Measurements from ENCODE around the gene DOCK2.

The DOCK2 gene

DNA sequence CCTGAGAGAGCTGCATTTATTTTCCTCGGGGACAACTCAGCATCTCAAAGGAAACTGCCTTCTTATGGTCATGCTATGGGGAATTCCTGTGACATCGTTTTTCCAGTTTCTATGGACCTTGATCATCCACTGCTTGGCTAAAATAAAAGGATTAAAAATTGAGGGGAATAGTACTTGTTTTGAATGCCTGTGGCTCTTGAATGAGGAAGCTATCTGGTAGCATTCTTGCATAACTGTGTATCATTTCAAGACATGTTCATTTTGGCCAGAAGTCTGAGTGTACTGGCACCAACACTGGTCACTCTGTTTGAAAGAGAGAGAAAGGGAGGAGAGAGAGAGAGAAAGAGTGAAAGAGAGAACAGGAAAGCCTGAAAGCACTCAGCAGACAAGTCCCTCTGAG lies 116.7 kb downstream of the DOCK2 start:
- Histone ChIP-seq H4K8ac (ENCODE audit: low read depth, low read length) (no peak overlapping the region), H3K27ac (replicated peaks; ENCODE audit: low read length) (no peak overlapping the region), H2BK5ac (ENCODE audit: low read length) (no peak overlapping the region), H2AK5ac (ENCODE audit: low read depth, low read length) (no peak overlapping the region), H2BK15ac (ENCODE audit: low read length) (no peak overlapping the region), H3K18ac (ENCODE audit: low read length) (no peak overlapping the region), H3K4me2 (ENCODE audit: insufficient read depth, low read length, poor library complexity, severe bottlenecking) (no peak overlapping the region), H3K23ac (ENCODE audit: low read depth, low read length, poor library complexity) (no peak overlapping the region), H3K9me3 (replicated peaks in 1 of 2; ENCODE audit: control insufficient read depth in 2 of 2, insufficient read depth in 1 of 2, low read depth in 1 of 2, low read length in 2 of 2) (no peaks in the 10 kb centered on the region), H2BK120ac (ENCODE audit: low read depth, low read length) (no peak overlapping the region), H3K27me3 (ENCODE audit: control insufficient read depth in 3 of 3, insufficient read depth in 3 of 3, low read depth in 1 of 3, low read length in 3 of 3) (no peaks in the 10 kb centered on the region), H3K9ac (ENCODE audit: low read depth, low read length, poor library complexity) (no peak overlapping the region), H2BK12ac (ENCODE audit: low read length) (no peak overlapping the region), H3K79me1 (ENCODE audit: low read depth, low read length) (no peaks in the 10 kb centered on the region), H3K14ac (ENCODE audit: low read length) (no peak overlapping the region), H3K4me1 (ENCODE audit: control insufficient read depth in 2 of 2, insufficient read depth in 1 of 2, low read depth in 1 of 2, low read length in 2 of 2) (no peaks in the 10 kb centered on the region), H3K36me3 (replicated peaks in 1 of 2; ENCODE audit: control insufficient read depth in 2 of 2, insufficient read depth in 2 of 2, low read length in 2 of 2) (no peaks in the 10 kb centered on the region), H4K91ac (ENCODE audit: low read depth, low read length, poor library complexity) (no peak overlapping the region), H3K4me3 (ENCODE audit: low read length in 2 of 2) (no peak overlapping the region), H3K4ac (ENCODE audit: low read length) (no peak overlapping the region), H2AFZ (ENCODE audit: low read length) (no peak overlapping the region)
- no CpG with 5 or more reads among the region's 2 CpGs for WGBS, 2 donors (ENCODE audit: extremely low coverage in 2 of 2, insufficient read length in 2 of 2, insufficient replicate concordance in 1 of 2)
- no peak for DNase-seq (ENCODE audit: low spot score)

DNA sequence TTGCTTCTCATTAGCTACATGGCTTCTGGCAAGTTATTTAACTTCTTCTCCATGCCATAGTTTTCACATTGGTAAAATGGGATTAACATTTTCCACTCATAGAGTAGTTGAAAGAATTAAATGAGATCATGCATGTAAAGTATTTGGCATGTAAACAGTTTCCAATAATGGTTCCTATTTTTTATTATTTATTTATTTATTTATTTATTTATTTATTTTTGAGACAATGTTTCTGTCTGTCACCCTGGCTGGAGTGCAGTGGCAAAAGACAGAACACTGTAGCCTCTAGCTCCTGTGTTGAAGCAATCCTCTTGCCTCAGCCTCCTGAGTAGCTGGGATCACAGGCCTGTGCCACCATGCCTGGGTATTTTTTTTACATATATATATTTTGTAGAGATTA lies 117.7 kb downstream of the DOCK2 start:
- no peaks in the 10 kb centered on the region for H3K9me3 ChIP-seq (replicated peaks in 1 of 2; ENCODE audit: control insufficient read depth in 2 of 2, insufficient read depth in 1 of 2, low read depth in 1 of 2, low read length in 2 of 2)
- no peak overlapping the region for H2BK12ac ChIP-seq (ENCODE audit: low read length)
- no peak overlapping the region for H3K27ac ChIP-seq (replicated peaks; ENCODE audit: low read length)
- no peaks in the 10 kb centered on the region for H3K36me3 ChIP-seq (replicated peaks in 1 of 2; ENCODE audit: control insufficient read depth in 2 of 2, insufficient read depth in 2 of 2, low read length in 2 of 2)
- H3K79me1 ChIP-seq (ENCODE audit: low read depth, low read length), result no peaks in the 10 kb centered on the region
- no peak overlapping the region for H3K4me3 ChIP-seq (ENCODE audit: low read length in 2 of 2)
- H3K4me2 ChIP-seq (ENCODE audit: insufficient read depth, low read length, poor library complexity, severe bottlenecking), result no peak overlapping the region
- H3K14ac ChIP-seq (ENCODE audit: low read length), result no peak overlapping the region
- DNase-seq (ENCODE audit: low spot score), result no peak
- H4K8ac ChIP-seq (ENCODE audit: low read depth, low read length), result no peak overlapping the region
- H3K23ac ChIP-seq (ENCODE audit: low read depth, low read length, poor library complexity), result no peak overlapping the region
- H2BK120ac ChIP-seq (ENCODE audit: low read depth, low read length), result no peak overlapping the region
- H3K9ac ChIP-seq (ENCODE audit: low read depth, low read length, poor library complexity), result no peak overlapping the region
- no peak overlapping the region for H4K91ac ChIP-seq (ENCODE audit: low read depth, low read length, poor library complexity)
- no peak overlapping the region for H2BK5ac ChIP-seq (ENCODE audit: low read length)
- H3K18ac ChIP-seq (ENCODE audit: low read length), result no peak overlapping the region
- H3K27me3 ChIP-seq (ENCODE audit: control insufficient read depth in 3 of 3, insufficient read depth in 3 of 3, low read depth in 1 of 3, low read length in 3 of 3), result no peaks in the 10 kb centered on the region
- no peak overlapping the region for H2AFZ ChIP-seq (ENCODE audit: low read length)
- H3K4ac ChIP-seq (ENCODE audit: low read length), result no peak overlapping the region
- no peak overlapping the region for H2AK5ac ChIP-seq (ENCODE audit: low read depth, low read length)
- H2BK15ac ChIP-seq (ENCODE audit: low read length), result no peak overlapping the region
- no peaks in the 10 kb centered on the region for H3K4me1 ChIP-seq (ENCODE audit: control insufficient read depth in 2 of 2, insufficient read depth in 1 of 2, low read depth in 1 of 2, low read length in 2 of 2)

DNA sequence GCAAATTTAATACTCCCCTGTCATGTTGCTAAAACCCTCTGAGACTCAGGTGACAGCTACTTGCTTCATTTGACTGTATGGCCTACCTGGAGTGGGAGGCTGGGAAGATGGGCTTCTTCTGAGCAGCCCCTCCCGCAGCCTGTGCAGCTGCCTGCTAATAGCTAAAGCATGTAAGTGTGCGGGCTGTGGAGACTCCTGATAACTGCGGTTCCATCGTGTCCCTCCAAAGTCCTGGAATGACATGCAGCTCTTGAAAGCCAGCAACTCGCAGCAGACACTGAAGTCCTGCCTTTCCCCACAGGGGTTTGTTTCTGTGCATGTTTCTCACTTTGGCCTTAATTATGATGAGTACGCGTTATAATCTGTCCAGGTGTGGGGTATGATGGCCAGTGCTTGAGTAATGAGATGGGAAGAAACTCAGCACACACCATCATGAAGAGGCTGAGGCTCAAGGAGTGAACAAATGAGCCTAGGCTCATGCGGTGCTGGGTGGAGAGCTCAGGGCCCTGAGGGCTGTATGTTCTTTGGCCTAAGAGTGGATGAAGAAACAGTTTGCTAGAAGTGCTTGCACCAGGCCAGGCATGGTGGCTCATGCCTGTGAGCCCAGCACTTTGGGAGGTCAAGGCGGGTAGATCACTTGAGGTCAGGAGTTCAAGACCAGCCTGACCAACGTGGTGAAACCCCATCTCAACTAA lies 119.1 kb downstream of the DOCK2 start:
- Histone ChIP-seq H3K36me3 (replicated peaks in 1 of 2; ENCODE audit: control insufficient read depth in 2 of 2, insufficient read depth in 2 of 2, low read length in 2 of 2) (no peaks in the 10 kb centered on the region), H3K4me3 (ENCODE audit: low read length in 2 of 2) (no peak overlapping the region), H2BK120ac (ENCODE audit: low read depth, low read length) (no peak overlapping the region), H3K14ac (ENCODE audit: low read length) (no peak overlapping the region), H3K4me2 (ENCODE audit: insufficient read depth, low read length, poor library complexity, severe bottlenecking) (no peak overlapping the region), H3K9ac (ENCODE audit: low read depth, low read length, poor library complexity) (no peak overlapping the region), H3K79me1 (ENCODE audit: low read depth, low read length) (no peaks in the 10 kb centered on the region), H3K18ac (ENCODE audit: low read length) (no peak overlapping the region), H3K27ac (replicated peaks; ENCODE audit: low read length) (no peak overlapping the region), H4K8ac (ENCODE audit: low read depth, low read length) (no peak overlapping the region), H2BK12ac (ENCODE audit: low read length) (no peak overlapping the region), H3K23ac (ENCODE audit: low read depth, low read length, poor library complexity) (no peak overlapping the region), H2BK5ac (ENCODE audit: low read length) (no peak overlapping the region), H3K9me3 (replicated peaks in 1 of 2; ENCODE audit: control insufficient read depth in 2 of 2, insufficient read depth in 1 of 2, low read depth in 1 of 2, low read length in 2 of 2) (no peaks in the 10 kb centered on the region), H3K27me3 (ENCODE audit: control insufficient read depth in 3 of 3, insufficient read depth in 3 of 3, low read depth in 1 of 3, low read length in 3 of 3) (no peaks in the 10 kb centered on the region), H3K4me1 (ENCODE audit: control insufficient read depth in 2 of 2, insufficient read depth in 1 of 2, low read depth in 1 of 2, low read length in 2 of 2) (no peaks in the 10 kb centered on the region), H3K4ac (ENCODE audit: low read length) (no peak overlapping the region), H4K91ac (ENCODE audit: low read depth, low read length, poor library complexity) (no peak overlapping the region), H2BK15ac (ENCODE audit: low read length) (no peak overlapping the region), H2AK5ac (ENCODE audit: low read depth, low read length) (no peak overlapping the region), H2AFZ (ENCODE audit: low read length) (no peak overlapping the region)
- no peak for DNase-seq (ENCODE audit: low spot score)
- WGBS, 2 donors (ENCODE audit: extremely low coverage in 2 of 2, insufficient read length in 2 of 2, insufficient replicate concordance in 1 of 2), result no CpG with 5 or more reads among the region's 10 CpGs

DNA sequence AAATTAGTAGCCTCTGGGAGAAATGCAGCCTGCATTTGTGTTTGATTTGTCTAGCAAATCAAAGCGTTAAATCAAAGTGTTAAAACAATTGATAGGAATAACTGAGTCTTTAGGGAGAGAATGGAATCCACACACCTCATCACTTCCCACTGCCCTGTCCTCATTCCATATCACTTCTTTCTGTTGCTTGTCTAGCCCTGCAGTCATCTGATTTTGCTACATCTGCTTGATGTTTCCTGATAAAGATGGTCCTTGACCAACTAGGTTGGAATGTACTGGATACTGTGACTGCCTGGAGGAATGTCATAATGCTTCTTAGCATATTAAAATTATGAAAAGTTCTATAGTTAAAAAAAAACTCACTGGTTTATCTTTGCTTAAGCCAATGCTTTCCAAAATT lies 119.9 kb downstream of the DOCK2 start:
- Histone ChIP-seq H3K4me1 (ENCODE audit: control insufficient read depth in 2 of 2, insufficient read depth in 1 of 2, low read depth in 1 of 2, low read length in 2 of 2) (no peaks in the 10 kb centered on the region), H2BK120ac (ENCODE audit: low read depth, low read length) (no peak overlapping the region), H3K14ac (ENCODE audit: low read length) (no peak overlapping the region), H2AFZ (ENCODE audit: low read length) (no peak overlapping the region), H2BK5ac (ENCODE audit: low read length) (no peak overlapping the region), H3K9ac (ENCODE audit: low read depth, low read length, poor library complexity) (no peak overlapping the region), H3K4me3 (ENCODE audit: low read length in 2 of 2) (no peak overlapping the region), H3K36me3 (replicated peaks in 1 of 2; ENCODE audit: control insufficient read depth in 2 of 2, insufficient read depth in 2 of 2, low read length in 2 of 2) (no peaks in the 10 kb centered on the region), H3K27ac (replicated peaks; ENCODE audit: low read length) (no peak overlapping the region), H3K18ac (ENCODE audit: low read length) (no peak overlapping the region), H2AK5ac (ENCODE audit: low read depth, low read length) (no peak overlapping the region), H3K23ac (ENCODE audit: low read depth, low read length, poor library complexity) (no peak overlapping the region), H2BK15ac (ENCODE audit: low read length) (no peak overlapping the region), H3K27me3 (ENCODE audit: control insufficient read depth in 3 of 3, insufficient read depth in 3 of 3, low read depth in 1 of 3, low read length in 3 of 3) (no peaks in the 10 kb centered on the region), H4K91ac (ENCODE audit: low read depth, low read length, poor library complexity) (no peak overlapping the region), H4K8ac (ENCODE audit: low read depth, low read length) (no peak overlapping the region), H3K4ac (ENCODE audit: low read length) (no peak overlapping the region), H3K9me3 (replicated peaks in 1 of 2; ENCODE audit: control insufficient read depth in 2 of 2, insufficient read depth in 1 of 2, low read depth in 1 of 2, low read length in 2 of 2) (no peaks in the 10 kb centered on the region), H3K4me2 (ENCODE audit: insufficient read depth, low read length, poor library complexity, severe bottlenecking) (no peak overlapping the region), H3K79me1 (ENCODE audit: low read depth, low read length) (no peaks in the 10 kb centered on the region), H2BK12ac (ENCODE audit: low read length) (no peak overlapping the region)
- DNase-seq (ENCODE audit: low spot score), result no peak
- no CpG with 5 or more reads among the region's 1 CpG for WGBS, 2 donors (ENCODE audit: extremely low coverage in 2 of 2, insufficient read length in 2 of 2, insufficient replicate concordance in 1 of 2)

Measured in neuronal stem cell (in vitro differentiated cells).